SHP77 (cell line): ENCODE measurements around the gene OSR1.

Source experiments
- DNase-seq, 2 experiments: peaks; one replicate each; lab custom pipeline; 2025; lab: John Stamatoyannopoulos, UW

The OSR1 gene

GRCh38 chr2:19358242-19359020, at the start of gene OSR1:
OSR1 (minus strand) TSS chr2:19358623; CDS start chr2:19353805, 4,818 bp downstream.
- DNase-seq = no peak

- DNase-seq = no peak
These were observed 45.4 kb upstream of the OSR1 start for GRCh38 chr2:19403785-19404184.

GRCh38 chr2:19392191-19392590, 33.8 kb upstream of the OSR1 start:
- DNase-seq = no peak

GRCh38 chr2:19389469-19389868, 31.0 kb upstream of the OSR1 start:
- peak; percentile 1 to 14 for DNase-seq

GRCh38 chr2:19380532-19380931, 22.1 kb upstream of the OSR1 start:
- DNase-seq = no peak

GRCh38 chr2:19378939-19379338, 20.5 kb upstream of the OSR1 start:
- DNase-seq = no peak

- DNase-seq = no peak
These were observed 19.3 kb upstream of the OSR1 start for GRCh38 chr2:19377717-19378116.

GRCh38 chr2:19373352-19373751, 14.9 kb upstream of the OSR1 start:
- no peak for DNase-seq

GRCh38 chr2:19371996-19372582, 13.7 kb upstream of the OSR1 start:
- DNase-seq = no peak

GRCh38 chr2:19369341-19369955, 11.0 kb upstream of the OSR1 start:
- peak; percentile 32 to 50 for DNase-seq

- no peak for DNase-seq
These were observed 10.3 kb upstream of the OSR1 start for GRCh38 chr2:19368760-19369159.

GRCh38 chr2:19367326-19367725, 8.9 kb upstream of the OSR1 start:
- no peak for DNase-seq

GRCh38 chr2:19365126-19365525, 6.7 kb upstream of the OSR1 start:
- DNase-seq = no peak

GRCh38 chr2:19364014-19364413, 5.6 kb upstream of the OSR1 start:
- no peak for DNase-seq

GRCh38 chr2:19363474-19363778, 5.0 kb upstream of the OSR1 start:
- no peak for DNase-seq

- DNase-seq = peak; percentile 81 to 92
These were observed 4.5 kb upstream of the OSR1 start for GRCh38 chr2:19362755-19363473.

GRCh38 chr2:19362094-19362754, 3.8 kb upstream of the OSR1 start:
- no peak for DNase-seq

- no peak for DNase-seq
These were observed 3.0 kb upstream of the OSR1 start for GRCh38 chr2:19361325-19361990.

GRCh38 chr2:19360966-19361321, 2.5 kb upstream of the OSR1 start:
- no peak for DNase-seq

GRCh38 chr2:19360266-19360965, 2.0 kb upstream of the OSR1 start:
- no peak for DNase-seq

GRCh38 chr2:19359456-19359855, 1.0 kb upstream of the OSR1 start:
- DNase-seq = no peak
